Karpas-422 (cell line): ENCODE measurements around the gene SAMD14. TPM values are rescaled to one million over a fixed set of nuclear protein-coding genes. Genes with fewer than 3 reads are reported as not detected.

Source experiments
- DNase-seq: peaks from one replicate; pipeline ENCODE4 v3.0.0-alpha.2; 2015
- H2AFZ ChIP-seq: fragments of 200-600 bp; sonication (generic); 2 replicates; pipeline ENCODE4 v1.6.1; 2014; ENCODE audit warnings: antibody characterized with exemption, low read length, mixed read lengths
- H3K27ac ChIP-seq: fragments of 200-600 bp; sonication (generic); 2 replicates; pipeline ENCODE4 v1.5.1; 2014; ENCODE audit warnings: mild to moderate bottlenecking, low read length, moderate library complexity
- H3K27me3 ChIP-seq: fragments of 200-600 bp; sonication (generic); 2 replicates; pipeline ENCODE4 v1.6.1; 2014; ENCODE audit warnings: low read length, mixed read lengths
- H3K36me3 ChIP-seq: fragments of 200-600 bp; sonication (generic); 2 replicates; pipeline ENCODE4 v1.6.1; 2014; ENCODE audit warnings: low read length, mixed read lengths; ENCODE audit not compliant: insufficient read depth
- H3K4me1 ChIP-seq: fragments of 200-600 bp; sonication (generic); 2 replicates; pipeline ENCODE4 v1.6.1; 2014; ENCODE audit warnings: mild to moderate bottlenecking, low read length, mixed read lengths
- H3K4me2 ChIP-seq: fragments of 200-600 bp; sonication (generic); 2 replicates; pipeline ENCODE4 v1.6.1; 2014; ENCODE audit warnings: low read length, low read depth, mild to moderate bottlenecking; ENCODE audit not compliant: poor library complexity, severe bottlenecking
- H3K4me3 ChIP-seq: fragments of 200-600 bp; sonication (generic); 2 replicates; pipeline ENCODE4 v1.5.1; 2014; ENCODE audit warnings: mild to moderate bottlenecking, antibody characterized with exemption, low read length, mixed read lengths
- H3K79me2 ChIP-seq: fragments of 200-600 bp; sonication (generic); 2 replicates; pipeline ENCODE4 v1.6.1; 2014; ENCODE audit warnings: mild to moderate bottlenecking, low read length, mixed read lengths
- H3K9ac ChIP-seq: fragments of 200-600 bp; sonication (generic); 2 replicates; pipeline ENCODE4 v1.6.0; 2014; ENCODE audit warnings: low read length
- H3K9me2 ChIP-seq: fragments of 200-600 bp; sonication (generic), shearing (Covaris generic); replicated peaks from 2 replicates; pipeline ENCODE4 v1.6.0; 2014; ENCODE audit warnings: mild to moderate bottlenecking, low read length, moderate library complexity; ENCODE audit not compliant: insufficient read depth
- H3K9me3 ChIP-seq: fragments of 300-700, 200-600 bp; sonication (generic); 2 replicates; pipeline ENCODE4 v1.6.1; 2014; ENCODE audit warnings: low read length, mixed read lengths
- H4K20me1 ChIP-seq: fragments of 200-600 bp; sonication (generic); 2 replicates; pipeline ENCODE4 v1.6.1; 2014; ENCODE audit warnings: mild to moderate bottlenecking, antibody characterized with exemption, low read length, low read depth; ENCODE audit not compliant: insufficient read depth
- total RNA-seq: library from RNA; depleted of rRNA; stranded (reverse); fragments of >200 nt; shearing (Covaris generic); gene quantifications from 2 replicates; pipeline ENCODE4 v1.2.3, GENCODE V29; 2014; ENCODE audit warnings: low replicate concordance

The SAMD14 gene
- total RNA-seq, 1 experiment from 2014 or later, result not detected

DNA sequence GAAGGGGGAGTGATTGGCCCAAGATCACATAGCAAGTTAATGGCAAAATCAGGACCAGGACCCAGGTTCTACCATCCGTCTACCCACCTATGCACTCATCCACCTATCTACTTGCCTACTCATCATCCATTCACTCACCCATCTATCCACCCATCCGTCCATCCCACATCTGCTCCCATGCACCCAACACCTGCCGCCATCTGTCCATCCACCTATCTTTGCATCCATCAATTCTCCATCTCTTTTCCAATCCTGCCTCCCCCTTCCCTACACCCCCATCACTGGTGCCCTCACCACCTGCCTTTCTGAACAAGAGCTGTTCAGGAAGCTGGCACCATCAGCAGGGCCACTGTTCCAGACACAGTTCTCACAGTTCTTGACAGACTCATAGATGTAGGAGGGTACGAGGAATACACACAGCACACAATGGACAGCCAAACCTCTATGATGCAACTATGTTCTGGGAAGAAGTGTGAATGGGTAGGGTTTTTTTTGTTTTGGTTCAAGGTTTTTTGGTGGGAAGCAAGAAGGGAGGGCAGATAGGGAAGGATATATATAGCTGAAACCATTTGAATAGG, 4.5 kb downstream of the SAMD14 start:
- Histone ChIP-seq H2AFZ (no peak overlapping the region), H3K9me3 (no peaks in the 10 kb centered on the region), H4K20me1 (no peaks in the 10 kb centered on the region), H3K27me3 (no peaks in the 10 kb centered on the region), H3K79me2 (no peaks in the 10 kb centered on the region), H3K36me3 (no peaks in the 10 kb centered on the region), H3K4me2 (no peak overlapping the region), H3K9me2 (no peaks in the 10 kb centered on the region), H3K4me3 (no peak overlapping the region), H3K4me1 (no peaks in the 10 kb centered on the region), H3K27ac (no peak overlapping the region), H3K9ac (no peak overlapping the region)
- no peak for DNase-seq

DNA sequence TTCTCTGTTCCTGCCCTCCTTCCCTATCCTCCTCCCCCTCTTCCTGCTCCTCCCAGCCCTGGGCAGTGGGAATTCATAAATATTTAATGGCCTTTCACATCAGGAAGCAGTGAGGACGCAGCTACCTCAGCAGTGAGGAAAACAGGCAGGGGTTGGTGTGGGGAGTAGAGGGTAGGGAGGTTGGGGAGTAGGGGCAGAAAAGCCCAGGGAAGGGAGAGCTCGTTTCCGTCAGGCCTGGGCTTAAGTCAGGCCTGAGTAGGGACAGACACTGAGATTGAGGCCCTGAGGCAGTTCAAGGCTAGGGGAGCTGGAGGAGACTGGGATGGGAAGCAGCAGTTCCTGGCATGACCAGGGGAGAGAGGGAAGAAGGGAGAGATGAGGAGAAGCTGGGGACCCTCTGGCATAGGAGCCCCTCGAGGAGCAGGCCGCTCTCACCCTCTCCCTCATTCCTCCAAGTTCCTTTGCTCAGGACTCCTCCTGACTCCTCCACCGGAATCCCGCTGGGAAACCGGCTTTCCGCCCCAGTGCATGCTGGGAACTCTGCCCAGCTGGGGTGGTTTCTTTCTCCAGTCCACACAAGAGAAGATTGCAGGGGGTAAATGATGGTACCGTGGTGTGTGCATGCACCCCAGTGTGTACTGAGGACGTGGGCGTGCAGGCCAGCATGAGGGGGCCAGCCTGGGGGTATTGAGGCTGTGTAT, 6.2 kb downstream of the SAMD14 start:
- H3K9ac ChIP-seq, result no peak overlapping the region
- no peaks in the 10 kb centered on the region for H3K36me3 ChIP-seq
- no peak overlapping the region for H2AFZ ChIP-seq

DNA sequence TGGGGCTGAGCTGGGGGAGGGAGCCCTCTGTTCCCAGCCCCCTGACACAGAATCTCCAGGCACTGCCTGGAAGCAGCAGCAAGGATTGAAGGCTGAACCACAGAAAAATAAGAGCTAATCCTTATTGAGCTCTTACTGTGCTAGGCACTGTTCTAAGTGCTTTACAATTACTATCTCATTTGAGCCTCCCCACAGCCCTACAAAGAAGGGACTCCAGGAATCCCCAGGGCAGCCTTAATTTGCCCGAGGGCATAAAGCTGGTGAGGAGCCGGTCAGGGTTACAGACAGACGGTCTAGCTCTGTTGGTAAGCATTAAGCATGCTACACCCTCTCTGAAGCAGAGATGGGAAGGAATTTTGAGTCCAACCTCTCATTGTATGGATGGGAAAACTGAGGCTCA, 7.0 kb downstream of the SAMD14 start:
- H3K79me2 ChIP-seq, result no peaks in the 10 kb centered on the region
- no peaks in the 10 kb centered on the region for H3K27me3 ChIP-seq
- no peaks in the 10 kb centered on the region for H3K9me2 ChIP-seq
- DNase-seq, result no peak
- H3K9ac ChIP-seq, result no peak overlapping the region
- no peaks in the 10 kb centered on the region for H3K36me3 ChIP-seq
- no peak overlapping the region for H3K4me2 ChIP-seq
- no peak overlapping the region for H3K27ac ChIP-seq
- no peak overlapping the region for H2AFZ ChIP-seq
- H3K4me3 ChIP-seq, result no peak overlapping the region
- H4K20me1 ChIP-seq, result no peaks in the 10 kb centered on the region
- H3K9me3 ChIP-seq, result no peaks in the 10 kb centered on the region
- no peaks in the 10 kb centered on the region for H3K4me1 ChIP-seq

More for the DNA sequence above, 6.2 kb downstream of the SAMD14 start:
- Histone ChIP-seq H3K9me3 (no peaks in the 10 kb centered on the region), H3K4me2 (no peak overlapping the region), H4K20me1 (no peaks in the 10 kb centered on the region), H3K79me2 (no peaks in the 10 kb centered on the region), H3K27me3 (no peaks in the 10 kb centered on the region), H3K4me1 (no peaks in the 10 kb centered on the region), H3K4me3 (no peak overlapping the region), H3K9me2 (no peaks in the 10 kb centered on the region), H3K27ac (no peak overlapping the region)
- no peak for DNase-seq

DNA sequence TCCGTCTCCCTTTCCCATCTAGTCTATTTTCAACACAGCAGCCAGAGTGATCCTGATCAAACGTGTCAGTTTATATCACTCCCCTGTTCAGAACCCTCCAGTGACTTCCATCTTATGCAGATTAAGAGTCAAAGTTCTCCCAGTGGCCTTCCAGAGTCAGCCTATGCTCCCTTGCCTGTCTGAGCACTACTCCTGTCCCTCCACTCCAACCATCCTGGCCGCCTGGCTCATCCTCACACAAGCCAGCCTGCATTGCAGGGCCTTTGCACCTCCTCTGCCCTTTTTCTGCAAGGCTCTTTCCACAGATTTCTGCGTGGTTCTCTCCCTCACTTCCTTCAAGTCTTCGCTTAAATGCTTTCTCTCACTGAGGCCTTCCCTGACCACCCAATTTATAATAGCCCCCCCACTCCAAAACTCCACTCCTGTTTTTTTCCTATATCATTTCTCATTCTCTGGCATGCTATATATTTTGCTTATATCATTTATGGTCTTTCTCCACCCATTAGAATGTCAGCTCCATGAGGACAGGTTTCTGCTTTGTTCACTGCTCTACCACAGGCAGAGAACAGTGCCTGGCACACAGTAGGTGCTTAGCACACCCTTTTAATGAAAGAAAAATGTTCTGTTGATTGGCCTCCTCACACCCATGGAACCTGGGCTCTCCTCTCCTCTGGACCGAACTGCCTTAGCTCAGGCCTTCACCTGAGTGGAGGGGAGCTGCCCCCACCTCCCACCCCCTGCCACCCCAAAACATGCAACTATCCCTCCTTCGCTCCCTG, 9.3 kb downstream of the SAMD14 start:
- no peak for DNase-seq
- Histone ChIP-seq H3K9me2 (no peaks in the 10 kb centered on the region), H3K4me2 (no peak overlapping the region), H3K79me2 (no peaks in the 10 kb centered on the region), H3K4me1 (no peaks in the 10 kb centered on the region), H3K27ac (no peak overlapping the region), H3K36me3 (no peaks in the 10 kb centered on the region), H2AFZ (no peak overlapping the region), H3K9me3 (no peaks in the 10 kb centered on the region), H3K9ac (no peak overlapping the region), H3K27me3 (no peaks in the 10 kb centered on the region), H4K20me1 (no peaks in the 10 kb centered on the region), H3K4me3 (no peak overlapping the region)

DNA sequence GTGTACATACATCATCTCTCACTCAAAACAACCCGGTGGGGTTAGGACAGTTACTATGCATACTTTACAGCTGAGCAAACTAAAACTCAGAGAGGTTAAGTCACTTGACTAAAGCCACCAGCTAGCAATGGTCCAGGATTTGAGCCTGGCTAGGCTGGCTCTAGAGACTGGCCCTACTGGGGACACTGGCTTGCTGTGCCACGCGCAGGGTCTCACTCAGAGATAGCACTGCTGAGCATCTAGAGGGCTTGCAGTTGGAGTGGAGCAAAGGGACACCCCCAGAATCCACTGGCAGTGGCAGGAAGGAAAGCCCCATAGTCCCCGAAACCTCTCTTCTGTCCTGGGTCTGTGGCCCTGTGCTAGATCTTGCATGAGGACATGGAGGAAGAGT, 11.1 kb downstream of the SAMD14 start:
- no peaks in the 10 kb centered on the region for H3K27me3 ChIP-seq
- no peak overlapping the region for H2AFZ ChIP-seq

DNA sequence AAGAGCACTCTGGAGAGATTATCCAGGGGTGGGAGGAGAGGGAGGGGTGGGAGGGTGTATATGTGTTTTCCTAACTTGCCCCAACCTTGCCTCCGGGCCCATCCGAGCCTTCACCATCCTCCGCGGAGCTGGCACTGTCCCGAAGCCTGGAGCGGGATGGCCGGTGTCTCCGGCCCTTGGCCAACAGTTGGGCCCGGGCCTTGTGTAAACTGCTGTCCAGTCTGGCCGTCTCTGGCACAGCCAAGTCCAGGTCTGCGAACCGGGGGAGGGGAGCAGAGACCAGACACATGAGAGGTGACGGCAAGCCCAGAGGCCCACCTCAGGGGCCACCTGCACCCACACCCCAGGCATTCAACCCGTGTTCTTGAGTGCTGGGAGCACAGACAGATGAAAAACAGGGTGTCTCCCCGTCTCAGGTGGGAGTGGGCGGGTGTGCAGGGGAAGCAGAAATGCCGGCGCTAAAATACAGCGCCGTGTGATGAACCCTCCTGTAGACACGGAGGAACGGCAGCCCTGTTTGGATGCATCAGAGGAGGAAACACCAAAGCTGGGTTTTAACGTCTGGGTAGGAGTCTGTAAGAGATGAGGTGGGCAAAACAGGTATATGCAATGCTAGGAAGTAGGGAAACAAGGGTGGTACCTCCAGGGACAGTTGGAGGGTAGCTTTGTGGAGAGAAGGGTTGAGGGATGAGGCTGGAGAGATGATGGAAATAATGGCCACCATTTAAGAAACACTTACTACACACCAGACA, 11.7 kb downstream of the SAMD14 start:
- no peaks in the 10 kb centered on the region for H4K20me1 ChIP-seq
- H3K4me3 ChIP-seq, result no peak overlapping the region
- H3K9me2 ChIP-seq, result no peaks in the 10 kb centered on the region
- no peak overlapping the region for H2AFZ ChIP-seq
- no peaks in the 10 kb centered on the region for H3K27me3 ChIP-seq
- no peaks in the 10 kb centered on the region for H3K79me2 ChIP-seq
- no peak overlapping the region for H3K4me2 ChIP-seq
- no peaks in the 10 kb centered on the region for H3K9me3 ChIP-seq
- H3K27ac ChIP-seq, result no peak overlapping the region
- H3K9ac ChIP-seq, result no peak overlapping the region
- H3K36me3 ChIP-seq, result no peaks in the 10 kb centered on the region
- H3K4me1 ChIP-seq, result no peaks in the 10 kb centered on the region
- DNase-seq, result no peak

More for the DNA sequence above, 11.1 kb downstream of the SAMD14 start:
- no peak overlapping the region for H3K27ac ChIP-seq
- no peak overlapping the region for H3K4me2 ChIP-seq
- H4K20me1 ChIP-seq, result no peaks in the 10 kb centered on the region
- H3K9me3 ChIP-seq, result no peaks in the 10 kb centered on the region
- H3K9me2 ChIP-seq, result no peaks in the 10 kb centered on the region
- H3K9ac ChIP-seq, result no peak overlapping the region
- H3K79me2 ChIP-seq, result no peaks in the 10 kb centered on the region
- DNase-seq, result no peak
- no peaks in the 10 kb centered on the region for H3K36me3 ChIP-seq
- H3K4me1 ChIP-seq, result no peaks in the 10 kb centered on the region
- H3K4me3 ChIP-seq, result no peak overlapping the region

DNA sequence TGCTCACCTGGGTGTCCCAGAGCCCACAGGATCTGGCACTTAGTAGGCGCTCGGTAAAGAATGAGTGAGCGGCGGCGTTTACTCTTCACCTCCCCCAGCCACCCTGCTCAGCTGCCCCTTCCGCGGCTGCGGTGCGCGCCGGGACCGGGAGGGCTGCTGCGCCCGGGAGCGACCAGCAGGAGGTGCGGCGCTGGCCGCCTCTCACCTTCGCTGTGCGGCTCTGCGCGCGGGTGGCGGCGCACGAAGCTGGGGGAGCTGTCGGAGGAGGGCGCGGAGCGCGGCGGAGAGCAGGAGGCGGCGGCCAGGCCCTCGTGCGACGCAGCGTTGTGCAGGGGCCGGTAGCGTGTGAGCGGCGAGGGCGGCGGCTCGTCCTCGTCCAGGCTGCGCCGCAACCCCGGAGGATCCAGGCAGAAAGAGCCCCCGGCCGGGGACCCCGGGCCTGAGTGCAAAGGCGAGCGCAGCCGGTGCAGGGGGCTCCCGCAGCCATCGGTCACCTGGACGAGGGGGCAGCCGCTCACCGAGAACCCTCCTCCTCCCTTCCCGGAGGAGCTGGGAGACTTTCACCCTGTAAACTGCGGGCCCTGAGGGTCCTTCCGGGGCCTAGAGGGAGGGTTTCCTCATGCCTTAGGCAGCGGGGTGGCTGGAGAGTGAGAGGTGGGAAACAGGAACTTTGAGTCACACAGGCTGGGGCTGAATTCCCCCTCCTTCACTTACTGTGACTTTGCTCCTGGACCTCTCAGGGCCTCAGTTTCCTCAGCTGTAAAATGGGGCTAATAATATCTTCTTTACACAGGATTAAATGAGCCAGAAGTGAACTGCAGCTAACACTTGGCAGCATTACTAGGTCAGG, 12.5 kb downstream of the SAMD14 start:
- Histone ChIP-seq H3K9ac (no peak overlapping the region), H2AFZ (no peak overlapping the region), H3K79me2 (no peaks in the 10 kb centered on the region), H3K27me3 (no peaks in the 10 kb centered on the region), H3K4me2 (no peak overlapping the region), H3K4me1 (no peaks in the 10 kb centered on the region), H4K20me1 (no peaks in the 10 kb centered on the region), H3K9me3 (no peaks in the 10 kb centered on the region), H3K9me2 (no peaks in the 10 kb centered on the region), H3K36me3 (no peaks in the 10 kb centered on the region), H3K27ac (no peak overlapping the region), H3K4me3 (no peak overlapping the region)
- no peak for DNase-seq
